Bone marrow (tissue), 2 donors: ENCODE results near the gene PRR14.
"Not testable (repeated sequence)": the region's sequence is repeated elsewhere in the genome, so short reads cannot be mapped to it uniquely, and the experiment has no call there.

Experiments used
- DNase-seq, 2 donors: peaks; one replicate each; lab custom pipeline; 2025; lab: John Stamatoyannopoulos, UW

Gene PRR14

GRCh38 chr16:30632454-30632853 is 18.3 kb upstream of the PRR14 start:
- DNase-seq, result not testable (repeated sequence)

DNA sequence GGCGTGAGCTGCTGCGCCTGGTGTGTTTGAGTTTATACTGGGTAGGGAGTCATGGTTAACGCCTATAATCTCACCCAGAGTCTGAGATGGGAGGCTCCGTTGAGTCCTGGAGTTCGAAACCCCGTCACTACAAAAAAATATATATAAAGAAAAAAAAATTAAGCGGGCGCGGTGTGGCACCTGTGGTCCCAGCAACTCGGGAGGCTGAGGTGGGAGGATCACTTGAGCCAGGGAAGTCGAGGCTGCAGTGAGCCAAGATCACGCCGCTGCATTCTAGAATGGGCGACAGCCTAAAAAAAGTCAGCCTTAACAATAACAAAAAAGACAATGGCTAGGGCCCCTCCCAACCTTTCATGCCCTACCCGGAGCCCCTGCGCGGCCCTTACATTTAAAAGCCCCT is 17.2 kb upstream of the PRR14 start:
- no peak for DNase-seq

GRCh38 chr16:30636599-30636998 is 14.2 kb upstream of the PRR14 start:
- DNase-seq, result no peak

DNA sequence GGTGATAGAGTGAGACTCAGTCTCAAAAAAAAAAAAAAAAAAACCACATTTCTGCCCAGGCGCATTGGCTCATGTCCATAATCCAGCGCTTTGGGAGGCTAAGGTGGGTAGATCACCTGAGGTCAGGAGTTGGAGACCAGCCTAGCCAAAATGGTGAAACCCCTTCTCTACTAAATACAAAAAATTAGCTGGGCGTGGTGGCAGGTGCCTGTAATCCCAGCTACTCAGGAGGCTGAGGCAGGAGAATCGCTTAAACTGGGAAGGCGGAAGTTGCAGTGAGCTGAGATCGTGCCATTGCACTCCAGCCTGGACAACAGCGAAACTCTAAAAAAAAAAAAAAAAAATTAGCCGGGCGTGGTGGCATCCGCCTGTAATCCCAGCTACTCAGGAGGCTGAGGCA is 13.6 kb upstream of the PRR14 start:
- DNase-seq, result not testable (repeated sequence)

DNA sequence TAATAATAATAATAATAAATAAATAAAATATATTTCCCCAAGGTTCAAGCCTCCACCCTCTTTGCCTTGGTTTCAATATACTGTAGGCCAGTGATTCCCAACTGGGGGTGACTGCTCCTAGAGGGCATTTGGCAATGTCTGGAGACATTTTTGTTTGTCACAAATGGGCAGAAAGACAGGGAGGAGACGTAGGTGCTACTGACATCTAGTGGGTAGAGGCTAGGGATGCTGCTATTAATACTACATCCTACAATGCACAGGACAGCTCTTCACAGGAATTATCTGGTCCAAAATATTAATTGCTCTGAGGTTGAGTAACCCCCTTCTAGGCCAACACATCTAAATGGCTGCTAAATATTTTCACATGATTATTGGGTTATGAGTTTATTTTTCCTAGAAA is 12.8 kb upstream of the PRR14 start:
- peak in 1 of 2 donors; percentile 65 for DNase-seq

DNA sequence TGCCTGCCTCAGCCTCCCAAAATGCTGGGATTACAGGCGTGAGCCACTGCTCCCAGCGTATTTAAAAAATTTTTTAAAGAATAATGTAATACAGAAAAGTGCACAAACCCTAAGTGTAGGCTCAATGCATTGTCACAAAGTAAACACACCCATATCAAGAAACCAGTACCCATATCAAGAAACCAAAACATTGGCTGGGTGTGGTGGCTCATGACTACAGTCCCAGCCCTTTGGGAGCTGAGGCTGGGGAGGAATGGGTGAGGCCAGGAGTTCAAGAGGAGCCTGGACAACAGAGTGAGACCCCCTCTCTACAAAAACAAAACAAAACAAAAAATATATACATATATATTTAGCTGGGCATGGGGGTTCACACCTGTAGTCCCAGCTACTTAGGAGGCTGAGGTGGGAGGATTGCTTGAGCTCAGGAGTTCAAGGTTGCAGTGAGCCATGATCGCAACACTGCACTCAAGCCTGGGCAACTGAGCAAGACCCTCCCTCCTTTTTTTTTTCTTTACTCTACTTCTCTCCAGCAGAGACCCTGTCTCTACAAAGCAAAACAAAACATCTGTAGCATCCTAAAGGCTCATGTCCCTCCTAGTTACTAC is 9.3 kb upstream of the PRR14 start:
- DNase-seq, result no peak

DNA sequence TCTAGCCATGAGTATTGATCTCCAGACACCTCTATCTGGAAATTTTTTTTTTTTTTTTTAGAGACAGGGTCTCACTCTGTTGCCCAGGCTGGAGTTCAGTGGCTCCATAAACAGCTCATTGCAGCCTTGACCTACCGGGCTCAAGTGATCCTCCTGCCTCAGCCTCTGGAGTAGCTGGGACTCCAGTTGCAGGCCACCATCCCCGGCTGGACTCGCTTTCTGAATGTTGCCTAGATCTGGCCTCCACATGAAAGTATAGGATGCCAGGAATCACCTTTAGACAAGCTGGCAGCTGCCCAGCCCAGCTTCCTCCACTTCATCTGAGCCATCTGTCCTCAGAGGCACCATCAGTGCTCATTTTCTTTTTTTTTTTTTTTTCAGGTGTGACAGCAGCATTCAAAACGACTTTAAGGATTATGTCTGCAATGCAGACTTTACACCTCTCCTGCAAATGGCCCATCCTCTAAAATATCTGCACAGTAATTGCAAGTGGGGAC is 6.4 kb upstream of the PRR14 start:
- no peak for DNase-seq

DNA sequence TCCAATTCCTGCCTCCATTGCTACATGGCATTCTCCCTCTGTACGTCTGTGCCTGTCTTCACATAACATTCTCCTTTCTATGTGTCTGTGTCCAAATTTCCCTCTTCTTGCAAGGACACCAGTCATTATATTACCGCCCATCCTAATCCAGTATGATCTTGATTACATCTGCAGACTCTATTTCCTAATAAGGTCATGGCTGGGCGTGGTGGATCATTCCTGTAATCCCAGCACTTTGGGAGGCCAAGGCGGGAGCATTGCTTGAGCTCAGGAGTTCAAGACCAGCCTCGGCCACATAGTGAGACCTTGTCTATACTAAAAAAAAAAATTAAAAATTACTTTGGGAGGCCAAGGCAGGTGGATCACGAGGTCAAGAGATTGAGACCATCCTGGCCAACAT is 5.0 kb upstream of the PRR14 start:
- DNase-seq, result no peak

DNA sequence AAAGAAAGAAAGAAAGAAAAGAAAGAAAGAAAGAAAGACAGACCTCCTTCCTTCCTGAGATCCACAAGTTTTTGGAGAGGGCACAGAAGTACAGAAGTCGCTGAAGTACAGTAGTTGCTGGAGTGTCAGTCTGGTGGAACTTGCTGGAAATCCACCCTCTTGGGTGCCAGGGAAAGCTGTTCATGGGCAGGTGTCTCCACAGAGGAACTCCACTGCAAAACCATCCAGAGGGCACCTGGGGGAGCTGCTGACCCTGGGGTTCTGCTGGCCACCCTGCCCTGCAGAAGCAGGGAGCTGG is 3.5 kb upstream of the PRR14 start:
- no peak for DNase-seq

DNA sequence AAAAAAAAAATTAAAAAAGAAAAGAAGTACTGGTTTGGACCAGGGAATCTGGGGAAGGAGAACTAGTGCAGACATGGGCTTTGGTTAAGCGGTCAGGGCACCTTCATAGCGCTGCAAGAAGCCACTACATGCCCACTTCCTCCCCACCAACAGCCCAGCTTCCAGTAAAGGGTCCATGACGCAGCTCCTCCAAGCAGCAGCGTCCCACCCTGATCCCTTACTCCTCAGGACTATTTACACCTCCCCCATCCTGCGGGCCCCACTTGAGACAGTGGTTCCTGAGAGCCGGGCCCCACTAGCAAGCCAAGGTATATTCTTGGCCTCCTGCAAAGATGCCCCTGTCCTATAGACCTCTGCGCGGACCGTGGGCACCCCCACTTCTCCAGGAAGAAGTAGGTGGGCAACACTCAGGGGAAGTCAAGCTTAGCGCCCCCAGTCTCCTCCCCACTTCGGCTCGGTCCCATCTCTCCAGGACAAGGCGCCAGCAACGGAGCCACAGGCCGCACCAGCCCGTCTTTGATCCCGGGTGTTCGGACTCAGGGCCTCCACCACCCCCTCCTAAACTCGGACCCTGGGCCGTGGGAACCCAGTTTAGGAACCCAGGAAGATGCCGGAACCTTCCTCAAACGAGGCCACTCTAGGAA is 913 bp upstream of the PRR14 start:
- peak; percentile 17 to 93 for DNase-seq

- peak; percentile 31 to 62 for DNase-seq
Observed at GRCh38 chr16:30651124-30652004, 604 bp downstream of the PRR14 start.

GRCh38 chr16:30652005-30652296 is 1.2 kb downstream of the PRR14 start:
- DNase-seq, result no peak

DNA sequence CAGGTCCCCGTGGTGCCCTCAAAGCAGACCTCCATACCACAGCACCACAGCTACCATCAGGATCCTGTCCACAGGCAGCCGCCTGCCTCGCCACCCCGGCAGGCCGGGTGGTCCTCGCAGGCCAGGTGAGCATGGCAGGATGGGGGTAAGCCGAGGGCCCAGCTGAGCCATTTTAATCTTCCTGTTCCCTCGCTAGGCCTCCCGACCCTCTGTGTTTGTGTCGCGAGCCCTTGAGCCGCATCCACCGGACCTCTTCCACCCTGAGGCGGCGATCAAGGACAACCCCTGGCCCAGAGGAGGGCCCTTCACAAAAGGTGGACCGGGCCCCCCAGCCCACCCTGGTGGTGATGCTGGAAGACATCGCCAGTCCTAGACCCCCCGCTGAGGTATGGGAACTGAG is 2.0 kb downstream of the PRR14 start:
- no peak for DNase-seq

- DNase-seq, result no peak
Observed at GRCh38 chr16:30654856-30655255, 4.1 kb downstream of the PRR14 start.

- DNase-seq, result no peak
Observed at GRCh38 chr16:30655815-30656347, 5.1 kb downstream of the PRR14 start.

GRCh38 chr16:30656388-30656787 is 5.6 kb downstream of the PRR14 start:
- DNase-seq, result no peak

- DNase-seq, result no peak
Observed at GRCh38 chr16:30656974-30657865, 6.5 kb downstream of the PRR14 start.

GRCh38 chr16:30657866-30658730 is 7.3 kb downstream of the PRR14 start, which contains the start of gene FBRS:
FBRS (plus strand) TSS chr16:30658431; CDS start chr16:30659519, 1,088 bp downstream.
- DNase-seq, result peak; percentile 100

GRCh38 chr16:30658731-30659506 is 8.2 kb downstream of the PRR14 start:
- DNase-seq, result peak in 1 of 2 donors; percentile 90
